Ishikawa (cell line): ENCODE data around the gene NCBP1.

Experiments
- EGR1 ChIP-seq: IDR thresholded peaks from 2 replicates; pipeline ENCODE4 v1.6.1; 2012
- TAF1 ChIP-seq: IDR thresholded peaks from 2 replicates; pipeline ENCODE4 v1.6.1; 2012; ENCODE audit warnings: low read depth, mild to moderate bottlenecking
- TEAD4 ChIP-seq: IDR thresholded peaks from 2 replicates; pipeline ENCODE4 v1.6.1; 2012
- YY1 ChIP-seq: IDR thresholded peaks from 2 replicates; pipeline ENCODE4 v1.6.1; 2012; ENCODE audit warnings: low read depth
- TF ChIP-seq, protein P1 (sequence below): IDR thresholded peaks from 2 replicates; pipeline ENCODE4 v1.6.1; 2012
- TF ChIP-seq, protein P2 (sequence below): IDR thresholded peaks from 2 replicates; pipeline ENCODE4 v1.6.1; 2012; ENCODE audit warnings: low read depth, mild to moderate bottlenecking

GRCh38 chr9:97632248-97632984 lies 1.2 kb upstream of the NCBP1 start:
- no peak for TF ChIP-seq TAF1
- no peak for TF ChIP-seq YY1
- TF ChIP-seq, protein P1, sequence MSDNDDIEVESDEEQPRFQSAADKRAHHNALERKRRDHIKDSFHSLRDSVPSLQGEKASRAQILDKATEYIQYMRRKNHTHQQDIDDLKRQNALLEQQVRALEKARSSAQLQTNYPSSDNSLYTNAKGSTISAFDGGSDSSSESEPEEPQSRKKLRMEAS, result no peak
- TF ChIP-seq, protein P2, sequence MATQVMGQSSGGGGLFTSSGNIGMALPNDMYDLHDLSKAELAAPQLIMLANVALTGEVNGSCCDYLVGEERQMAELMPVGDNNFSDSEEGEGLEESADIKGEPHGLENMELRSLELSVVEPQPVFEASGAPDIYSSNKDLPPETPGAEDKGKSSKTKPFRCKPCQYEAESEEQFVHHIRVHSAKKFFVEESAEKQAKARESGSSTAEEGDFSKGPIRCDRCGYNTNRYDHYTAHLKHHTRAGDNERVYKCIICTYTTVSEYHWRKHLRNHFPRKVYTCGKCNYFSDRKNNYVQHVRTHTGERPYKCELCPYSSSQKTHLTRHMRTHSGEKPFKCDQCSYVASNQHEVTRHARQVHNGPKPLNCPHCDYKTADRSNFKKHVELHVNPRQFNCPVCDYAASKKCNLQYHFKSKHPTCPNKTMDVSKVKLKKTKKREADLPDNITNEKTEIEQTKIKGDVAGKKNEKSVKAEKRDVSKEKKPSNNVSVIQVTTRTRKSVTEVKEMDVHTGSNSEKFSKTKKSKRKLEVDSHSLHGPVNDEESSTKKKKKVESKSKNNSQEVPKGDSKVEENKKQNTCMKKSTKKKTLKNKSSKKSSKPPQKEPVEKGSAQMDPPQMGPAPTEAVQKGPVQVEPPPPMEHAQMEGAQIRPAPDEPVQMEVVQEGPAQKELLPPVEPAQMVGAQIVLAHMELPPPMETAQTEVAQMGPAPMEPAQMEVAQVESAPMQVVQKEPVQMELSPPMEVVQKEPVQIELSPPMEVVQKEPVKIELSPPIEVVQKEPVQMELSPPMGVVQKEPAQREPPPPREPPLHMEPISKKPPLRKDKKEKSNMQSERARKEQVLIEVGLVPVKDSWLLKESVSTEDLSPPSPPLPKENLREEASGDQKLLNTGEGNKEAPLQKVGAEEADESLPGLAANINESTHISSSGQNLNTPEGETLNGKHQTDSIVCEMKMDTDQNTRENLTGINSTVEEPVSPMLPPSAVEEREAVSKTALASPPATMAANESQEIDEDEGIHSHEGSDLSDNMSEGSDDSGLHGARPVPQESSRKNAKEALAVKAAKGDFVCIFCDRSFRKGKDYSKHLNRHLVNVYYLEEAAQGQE, result no peak
- TF ChIP-seq TEAD4, result no peak
- no peak for TF ChIP-seq EGR1
